HS-5 (cell line): ENCODE results near the gene MBOAT1.

Source experiments
- DNase-seq: peaks from one replicate; pipeline ENCODE4 v3.0.0-alpha.2; 2012; ENCODE audit warnings: low read depth

Gene MBOAT1

DNA sequence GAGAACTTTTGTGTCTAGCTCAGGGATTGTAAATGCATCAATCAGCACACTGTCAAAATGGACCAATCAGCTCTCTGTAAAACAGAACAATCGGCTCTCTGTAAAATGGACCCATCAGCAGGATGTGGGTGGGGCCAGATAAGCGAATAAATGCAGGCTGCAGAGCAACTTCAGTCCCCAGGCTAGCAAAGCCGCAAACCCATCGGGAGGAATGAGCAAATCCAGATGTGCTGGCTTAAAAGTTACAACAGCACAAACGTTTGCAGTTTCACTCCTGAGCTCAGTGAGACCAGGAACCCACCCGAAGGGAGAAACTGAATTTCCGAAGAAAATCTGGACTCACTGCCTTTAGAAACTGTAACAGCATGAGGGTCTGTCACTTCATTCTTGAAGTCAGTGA is 21.9 kb upstream of the MBOAT1 start:
- DNase-seq = no peak

- no peak for DNase-seq
These were observed 20.9 kb upstream of the MBOAT1 start for GRCh38 chr6:20233007-20233730.

DNA sequence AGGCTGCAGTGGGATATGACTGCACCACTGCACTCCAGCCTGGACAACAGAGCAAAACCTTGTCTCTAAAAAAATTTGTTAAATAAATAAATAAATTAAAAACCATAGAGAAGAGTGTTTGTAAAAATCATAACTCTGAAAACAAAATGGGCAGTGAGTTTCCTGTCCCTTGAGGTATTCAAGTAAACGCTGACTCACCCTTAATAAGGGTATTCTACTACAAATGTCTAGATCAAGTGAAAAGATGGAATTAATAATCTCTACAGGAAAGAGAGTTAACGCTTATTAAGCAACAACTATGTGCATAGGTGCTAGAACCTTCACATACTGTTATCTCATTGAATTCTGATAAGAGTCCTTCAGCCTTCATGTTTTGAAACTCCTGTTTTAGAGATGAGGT is 19.9 kb upstream of the MBOAT1 start:
- no peak for DNase-seq

GRCh38 chr6:20230401-20231119 is 18.3 kb upstream of the MBOAT1 start:
- DNase-seq = no peak

- no peak for DNase-seq
These were observed 17.6 kb upstream of the MBOAT1 start for GRCh38 chr6:20229881-20230280.

- DNase-seq = no peak
These were observed 15.1 kb upstream of the MBOAT1 start for GRCh38 chr6:20227350-20227749.

GRCh38 chr6:20223141-20223540 is 10.9 kb upstream of the MBOAT1 start:
- DNase-seq = no peak

- DNase-seq = no peak
These were observed 9.2 kb upstream of the MBOAT1 start for GRCh38 chr6:20221421-20221820.

GRCh38 chr6:20220359-20220758 is 8.1 kb upstream of the MBOAT1 start:
- no peak for DNase-seq

DNA sequence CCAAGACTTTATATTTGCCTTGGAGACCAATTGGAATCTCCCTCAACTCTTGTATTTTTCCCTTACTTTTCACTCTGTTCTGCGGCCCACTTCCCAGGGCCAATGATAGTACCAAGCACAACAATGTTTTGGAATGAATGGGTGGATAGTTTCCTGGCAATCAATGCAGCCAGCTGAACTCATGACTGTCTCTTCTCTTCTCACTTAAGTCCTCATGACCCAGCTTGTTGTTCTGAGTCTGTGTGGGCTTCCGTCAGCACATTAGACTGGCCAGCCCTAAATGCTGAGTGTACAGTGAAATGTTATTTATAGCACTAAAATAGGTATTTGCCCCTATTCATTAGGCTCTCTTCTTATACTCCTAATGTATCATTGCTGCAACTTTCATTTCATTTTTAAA is 5.6 kb upstream of the MBOAT1 start:
- DNase-seq = no peak

- DNase-seq = no peak
These were observed 5.1 kb upstream of the MBOAT1 start for GRCh38 chr6:20217324-20217855.

DNA sequence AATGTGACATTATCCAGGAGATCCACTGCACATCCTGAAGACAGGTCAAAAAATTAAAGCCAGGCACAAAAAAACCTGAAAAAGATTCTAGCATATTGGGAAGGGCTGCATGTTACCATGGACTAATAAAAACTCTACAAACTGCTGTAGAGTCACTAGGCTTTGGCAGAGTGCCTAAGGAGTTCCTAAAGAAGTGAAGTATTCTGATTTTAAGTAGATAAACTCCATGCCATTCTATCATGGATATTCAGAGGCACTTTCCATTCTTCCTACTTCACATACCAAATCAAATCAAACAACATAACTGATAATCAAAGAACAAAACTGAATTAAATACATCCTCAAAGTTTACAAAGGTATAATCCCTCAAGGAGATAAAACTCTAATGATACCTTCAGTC is 3.0 kb upstream of the MBOAT1 start:
- no peak for DNase-seq

DNA sequence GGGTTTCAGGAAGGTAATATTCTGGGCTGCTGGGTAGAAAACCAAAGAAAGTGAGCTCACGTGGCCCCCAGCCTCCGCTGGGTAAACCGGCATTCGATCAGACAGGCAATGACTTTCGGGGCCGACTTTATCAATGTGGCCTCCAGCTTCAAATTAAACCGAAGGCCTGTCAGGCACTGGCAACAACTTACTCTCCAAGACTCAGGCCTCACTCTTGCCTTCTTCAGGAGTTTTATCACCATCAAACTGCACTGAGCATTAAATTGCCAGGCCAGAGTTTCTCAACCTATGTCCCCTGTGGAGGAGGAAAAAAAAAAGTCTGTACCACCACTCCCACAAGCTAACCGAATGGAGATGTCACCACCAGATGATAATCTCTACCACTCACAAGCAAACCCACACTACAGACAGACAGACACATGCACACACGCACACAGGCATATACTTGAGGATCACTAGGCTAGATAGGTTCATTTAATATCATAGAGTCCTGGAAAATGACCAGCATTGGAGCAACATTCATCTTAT is 1.1 kb upstream of the MBOAT1 start:
- no peak for DNase-seq

DNA sequence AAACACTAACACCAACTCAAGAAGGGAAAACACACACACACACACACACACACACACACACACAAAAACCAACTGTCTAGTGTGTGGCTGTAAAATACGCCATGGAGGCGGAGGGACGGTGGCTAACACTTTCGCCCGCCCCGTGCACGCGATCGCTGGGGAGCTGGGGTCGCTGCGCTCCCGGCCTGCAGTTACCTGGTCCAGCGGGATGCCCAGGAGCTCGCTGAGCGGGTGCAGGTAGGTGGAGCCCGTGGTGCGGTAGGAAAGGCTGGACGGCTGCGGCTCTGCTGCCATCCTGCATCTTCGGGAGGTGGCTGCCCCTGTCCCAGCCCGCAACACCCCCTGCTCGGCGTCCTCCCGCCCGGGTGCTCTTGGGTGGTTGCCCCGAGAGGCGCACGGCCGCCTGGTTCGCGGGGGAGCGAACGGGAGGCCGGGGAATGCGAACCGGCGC is 303 bp downstream of the MBOAT1 start:
- no peak for DNase-seq

GRCh38 chr6:20211037-20211940 is 980 bp downstream of the MBOAT1 start:
- DNase-seq = peak; percentile 6

DNA sequence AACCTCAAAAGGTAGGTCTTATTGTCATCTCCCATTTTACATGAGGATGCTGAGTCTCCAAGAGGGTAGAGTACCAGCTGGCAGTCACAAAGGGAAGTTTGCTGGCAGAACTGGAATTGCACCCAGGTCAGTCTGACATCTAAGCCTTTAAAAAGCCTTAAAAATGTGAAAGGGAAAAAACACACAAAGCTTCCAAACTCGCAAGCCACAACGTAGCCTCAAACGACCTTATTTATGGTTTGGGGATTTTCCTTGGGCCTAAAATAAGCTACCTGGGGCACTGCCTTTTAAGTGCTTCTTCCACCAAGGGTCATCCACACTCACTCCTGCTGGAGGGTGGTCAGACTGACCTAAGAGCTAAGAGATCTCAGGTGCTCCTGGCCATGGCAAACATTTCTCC is 2.1 kb downstream of the MBOAT1 start:
- no peak for DNase-seq

DNA sequence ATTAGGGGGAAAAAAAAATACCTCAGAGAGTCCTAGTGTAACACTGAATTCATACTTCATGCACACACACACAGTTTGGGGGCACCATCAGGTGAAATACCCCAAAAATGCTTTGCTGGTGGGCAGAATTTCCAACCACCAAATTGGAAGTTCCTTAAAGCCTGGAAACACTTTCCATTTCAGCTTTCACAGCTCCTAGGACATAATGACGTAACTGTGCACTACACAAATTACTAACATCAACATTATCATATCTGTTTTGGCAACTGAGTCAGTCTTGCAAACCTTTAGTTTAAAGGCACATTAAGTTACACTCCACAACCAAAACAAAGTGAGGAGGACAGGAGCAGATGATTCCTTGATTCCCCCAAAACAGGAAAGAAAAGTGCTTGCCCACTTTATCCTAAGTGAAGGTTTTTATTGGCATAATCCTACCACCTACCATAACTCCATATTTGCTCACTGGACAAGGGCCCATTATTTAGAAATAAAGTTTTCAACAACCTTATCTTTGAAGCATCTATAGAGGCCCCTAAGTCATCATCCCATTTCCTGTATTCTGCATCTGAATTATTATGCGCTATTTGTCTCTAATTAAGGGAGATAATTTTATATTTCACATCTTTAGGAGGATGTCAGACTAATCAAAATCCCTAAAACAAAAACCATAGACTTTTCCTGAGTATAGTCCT is 3.4 kb downstream of the MBOAT1 start:
- DNase-seq = no peak

DNA sequence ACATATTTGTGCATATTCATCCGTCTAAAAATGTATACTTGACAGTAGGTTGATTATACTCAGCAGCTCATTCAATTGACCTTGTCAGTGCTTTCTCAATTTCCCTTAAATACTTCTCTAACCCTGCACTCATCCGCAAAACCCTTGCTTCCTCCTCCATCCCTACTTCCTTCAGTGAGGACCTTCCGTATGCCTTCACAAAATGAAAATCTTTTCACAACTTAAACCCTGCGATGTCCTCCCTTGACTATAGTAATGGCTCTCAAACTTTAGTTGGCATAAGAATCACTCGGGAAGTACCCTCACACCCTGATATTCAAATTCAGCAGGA is 5.2 kb downstream of the MBOAT1 start:
- no peak for DNase-seq

GRCh38 chr6:20205722-20206161 is 6.5 kb downstream of the MBOAT1 start:
- DNase-seq = no peak

- no peak for DNase-seq
These were observed 7.8 kb downstream of the MBOAT1 start for GRCh38 chr6:20204512-20204894.
